A549 (cell line): Measurements from ENCODE around the gene GCC1. TPM values are rescaled to one million over a fixed set of nuclear protein-coding genes. Genes with fewer than 3 reads are reported as not detected.

Experiments used
- ATAC-seq, 2 experiments: fragments of 200-7000 bp in 1 of 2; fragments of >200 bp in 1 of 2; cut with Nextera tagmentation in 1 of 2; cut with Tn5 transposase in 1 of 2; 3 replicates each; pipeline versions ENCODE4 v1.8.0 to v1.9.1; 2018 to 2020; ENCODE audit warnings: mild to moderate bottlenecking in 1 of 2, moderate library complexity in 1 of 2
- CTCF ChIA-PET: fragments of 300-600 bp; sonication (Branson Sonifier 250); formaldehyde crosslinking; extraction: SDS; loops from one replicate; lab custom pipeline; 2021; ENCODE audit warnings: antibody characterized with exemption, inconsistent platforms; lab: Yijun Ruan, JAX
- POLR2A ChIA-PET: fragments of 350-600 bp; formaldehyde crosslinking; extraction: SDS; loops from one replicate; lab custom pipeline; 2021; ENCODE audit warnings: antibody characterized with exemption, inconsistent platforms; lab: Yijun Ruan, JAX
- DNase-seq, 2 experiments: peaks; one replicate each; pipeline versions ENCODE4 v3.0.0 to v3.0.0-alpha.2; 2011 to 2016; ENCODE audit warnings: low read depth in 1 of 2, low spot score in 1 of 2
- FAIRE-seq: peaks from 2 replicates; lab custom pipeline; 2011; peaks lifted over from hg19 to GRCh38; lab: Jason Lieb, UNC
- H3K27ac ChIP-seq, 2 experiments: fragments of >200 bp; sonication (Bioruptor Twin); formaldehyde crosslinking; 3 replicates each; pipeline ENCODE4 v1.5.1; 2016 to 2017
- H3K4me1 ChIP-seq: fragments of >200 bp; sonication (Bioruptor Twin); formaldehyde crosslinking; 3 replicates; pipeline ENCODE4 v1.6.1; 2016
- H3K4me2 ChIP-seq: fragments of >200 bp; sonication (Bioruptor Twin); formaldehyde crosslinking; 3 replicates; pipeline ENCODE4 v1.6.1; 2016
- H3K4me3 ChIP-seq: fragments of >200 bp; sonication (Bioruptor Twin); formaldehyde crosslinking; 3 replicates; pipeline ENCODE4 v1.5.1; 2016
- H3K9me3 ChIP-seq: fragments of >200 bp; sonication (Bioruptor Twin); formaldehyde crosslinking; 3 replicates; pipeline ENCODE4 v1.6.1; 2016
- BCL3 ChIP-seq: fragments of >200 bp; sonication (Bioruptor Twin); formaldehyde crosslinking; IDR thresholded peaks from 3 replicates; pipeline ENCODE4 v1.6.1; 2016
- CBX8 ChIP-seq: fragments of 200-600 bp; sonication (generic); IDR thresholded peaks from 2 replicates; pipeline ENCODE4 v1.6.1; 2016
- CEBPB ChIP-seq, 2 experiments: fragments of >200 bp in 1 of 2; sonication (Bioruptor Twin) in 1 of 2; formaldehyde crosslinking in 1 of 2; IDR thresholded peaks; 2 replicates each; pipeline ENCODE4 v1.6.1; 2012 to 2016
- CHD4 ChIP-seq: fragments of 200-600 bp; sonication (generic); IDR thresholded peaks from 2 replicates; pipeline ENCODE4 v1.6.1; 2016; ENCODE audit warnings: antibody characterized with exemption, mild to moderate bottlenecking, borderline replicate concordance
- EHMT2 ChIP-seq: fragments of 200-600 bp; sonication (generic); IDR thresholded peaks from 2 replicates; pipeline ENCODE4 v1.6.1; 2016; ENCODE audit warnings: antibody characterized with exemption, low read depth, mild to moderate bottlenecking, moderate library complexity
- FOSB ChIP-seq: fragments of 250-450 bp; sonication (Bioruptor Pico); IDR thresholded peaks from 2 replicates; pipeline ENCODE4 v1.5.0; 2020; ENCODE audit warnings: mild to moderate bottlenecking, moderate library complexity
- FOSL2 ChIP-seq, 2 experiments: fragments of 450-650 bp in 1 of 2; fragments of >200 bp in 1 of 2; sonication (Bioruptor Twin) in 1 of 2; formaldehyde crosslinking; IDR thresholded peaks; 2 replicates each; pipeline versions ENCODE4 v1.5.0 to v1.6.1; 2016 to 2020; ENCODE audit warnings: mild to moderate bottlenecking in 1 of 2, moderate library complexity in 1 of 2
- GATA3 ChIP-seq: IDR thresholded peaks from 2 replicates; pipeline ENCODE4 v1.6.1; 2012; ENCODE audit warnings: borderline replicate concordance
- HEYL ChIP-seq: fragments of 250-450 bp; sonication (Bioruptor Pico); IDR thresholded peaks from 2 replicates; pipeline ENCODE4 v1.8.0; 2021; ENCODE audit warnings: mild to moderate bottlenecking, moderate library complexity
- HOXB5 ChIP-seq: fragments of 250-450 bp; sonication (Bioruptor Pico); IDR thresholded peaks from 2 replicates; pipeline ENCODE4 v1.5.0; 2020; ENCODE audit warnings: mild to moderate bottlenecking, moderate library complexity
- JUN ChIP-seq, 2 experiments: fragments of >200 bp; sonication (Bioruptor Twin); formaldehyde crosslinking; IDR thresholded peaks; 2 replicates in 1 of 2; 3 replicates in 1 of 2; pipeline ENCODE4 v1.6.1; 2016 to 2017
- JUNB ChIP-seq: fragments of >200 bp; sonication (Bioruptor Twin); formaldehyde crosslinking; IDR thresholded peaks from 2 replicates; pipeline ENCODE4 v1.6.1; 2016
- KDM1A ChIP-seq: fragments of 200-600 bp; sonication (generic); IDR thresholded peaks from 2 replicates; pipeline ENCODE4 v1.6.1; 2016; ENCODE audit warnings: low read depth, mild to moderate bottlenecking
- KDM5A ChIP-seq: fragments of 200-600 bp; sonication (generic); IDR thresholded peaks from 2 replicates; pipeline ENCODE4 v1.6.1; 2016; ENCODE audit warnings: antibody characterized with exemption, mild to moderate bottlenecking
- MAFK ChIP-seq: fragments of 450-650 bp; IDR thresholded peaks from 2 replicates; pipeline ENCODE4 v1.6.1; 2014; ENCODE audit not compliant: partially characterized antibody
- MAZ ChIP-seq: fragments of 150-350 bp; IDR thresholded peaks from 2 replicates; pipeline ENCODE4 v1.6.1; 2014; ENCODE audit warnings: antibody characterized with exemption, low read depth, low read length, borderline replicate concordance
- POLR2AphosphoS2 ChIP-seq: conservative IDR thresholded peaks from 2 replicates; pipeline ENCODE4 v1.6.1; 2012; ENCODE audit warnings: low read length, improper control_type of control experiment, inconsistent platforms
- RARB ChIP-seq: fragments of 250-450 bp; sonication (Bioruptor Pico); IDR thresholded peaks from 2 replicates; pipeline ENCODE4 v1.8.0; 2021; ENCODE audit warnings: mild to moderate bottlenecking, moderate library complexity
- SMC3 ChIP-seq: fragments of >200 bp; sonication (Bioruptor Twin); formaldehyde crosslinking; IDR thresholded peaks from 3 replicates; pipeline ENCODE4 v1.6.1; 2018; ENCODE audit warnings: inconsistent platforms
- TP53 ChIP-seq: fragments of 250-450 bp; sonication (Bioruptor Pico); IDR thresholded peaks from 2 replicates; pipeline ENCODE4 v1.5.0; 2021; ENCODE audit warnings: mild to moderate bottlenecking, moderate library complexity
- ZFP36 ChIP-seq: fragments of 450-650 bp; IDR thresholded peaks from 2 replicates; pipeline ENCODE4 v1.6.1; 2014; ENCODE audit warnings: borderline replicate concordance; ENCODE audit not compliant: partially characterized antibody
- WGBS: methylation state at CpG from one replicate; pipeline ENCODE4 v1.1.6; 2017; ENCODE audit errors: missing lambda C conversion rate; 5-methylcytosine and 5-hydroxymethylcytosine counted together
- polyA plus RNA-seq, 4 experiments: library from polyadenylated mRNA; depleted of rRNA in 3 of 4; stranded (reverse); fragments of >200 nt; fragmentation: RNase III in 1 of 4; extraction: RNeasy Plus Mini Kit Qiagen cat#74134 plus additional on column Dnase treatment in 1 of 4; gene quantifications; 2 replicates in 3 of 4; 3 replicates in 1 of 4; pipeline ENCODE4 v1.2.3, GENCODE V29; 2011 to 2017
- TF ChIP-seq, protein P1 (sequence below): IDR thresholded peaks from 2 replicates; pipeline ENCODE4 v1.6.1; 2012
- TF ChIP-seq, protein P2 (sequence below): fragments of 250-450 bp; sonication (Bioruptor Pico); IDR thresholded peaks from 2 replicates; pipeline ENCODE4 v1.5.0; 2020; ENCODE audit warnings: low read depth, mild to moderate bottlenecking, moderate library complexity

Gene GCC1
- polyA plus RNA-seq, 2 of the 4 experiments (the other 2 are of a cell fraction) = 13.4 to 15.7 TPM

DNA sequence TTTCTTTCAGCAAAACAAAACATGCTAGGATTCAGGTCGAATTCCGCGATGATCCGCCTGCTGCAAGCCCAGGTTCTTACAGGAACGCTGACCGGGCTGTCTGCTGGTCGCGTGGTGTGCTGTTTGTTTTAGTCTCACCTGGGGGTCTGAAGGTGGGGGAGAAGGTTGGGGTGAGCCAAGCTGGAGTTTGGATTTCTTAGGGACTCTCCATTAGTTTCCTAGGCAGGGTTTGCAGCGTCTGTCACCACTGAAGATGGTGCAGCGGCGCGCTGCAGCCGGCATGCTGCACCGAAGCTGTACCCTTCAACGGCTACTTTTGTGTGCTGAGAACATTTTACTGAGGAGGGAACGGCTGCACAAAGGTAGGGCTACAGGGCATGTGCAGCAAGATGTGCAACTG is 48.7 kb downstream of the GCC1 start:
- no peak overlapping the region for H3K4me2 ChIP-seq
- ChIA-PET CTCF (interaction anchor here (0.7 kb wide), 1 partner anchor 19 kb away, joined by 3 read pairs; no protein-coding TSS in a partner anchor), POLR2A (no interaction called here)
- H3K4me3 ChIP-seq = no peak overlapping the region
- TF ChIP-seq KDM5A = no peak
- no peak for TF ChIP-seq FOSL2 (IDR thresholded peaks at IDR 0.05)
- no peak for TF ChIP-seq FOSL2 (CRISPR knock-in tag; IDR thresholded peaks at IDR 0.05)
- no peak for TF ChIP-seq ZFP36
- no peak for TF ChIP-seq KDM1A
- no peak for TF ChIP-seq HEYL (CRISPR knock-in tag)
- no peak for TF ChIP-seq JUN (IDR thresholded peaks at IDR 0.05)
- no peak for TF ChIP-seq BCL3
- no peak for DNase-seq
- no peaks in the 10 kb centered on the region for H3K4me1 ChIP-seq
- no peak overlapping the region for H3K27ac ChIP-seq
- FAIRE-seq = no peak
- ATAC-seq = no peak; a peak in 1 of 6 replicates
- WGBS = 40% methylated on average over 16 of the region's 16 CpGs
- H3K9me3 ChIP-seq = no peaks in the 10 kb centered on the region

GRCh38 chr7:127536394-127536691 is 49.1 kb downstream of the GCC1 start:
- no peak overlapping the region for H3K27ac ChIP-seq
- TF ChIP-seq CHD4 = no peak
- no peak for TF ChIP-seq EHMT2
- no peak for TF ChIP-seq FOSB (CRISPR knock-in tag)
- no peak for TF ChIP-seq MAFK
- TF ChIP-seq, protein P1, sequence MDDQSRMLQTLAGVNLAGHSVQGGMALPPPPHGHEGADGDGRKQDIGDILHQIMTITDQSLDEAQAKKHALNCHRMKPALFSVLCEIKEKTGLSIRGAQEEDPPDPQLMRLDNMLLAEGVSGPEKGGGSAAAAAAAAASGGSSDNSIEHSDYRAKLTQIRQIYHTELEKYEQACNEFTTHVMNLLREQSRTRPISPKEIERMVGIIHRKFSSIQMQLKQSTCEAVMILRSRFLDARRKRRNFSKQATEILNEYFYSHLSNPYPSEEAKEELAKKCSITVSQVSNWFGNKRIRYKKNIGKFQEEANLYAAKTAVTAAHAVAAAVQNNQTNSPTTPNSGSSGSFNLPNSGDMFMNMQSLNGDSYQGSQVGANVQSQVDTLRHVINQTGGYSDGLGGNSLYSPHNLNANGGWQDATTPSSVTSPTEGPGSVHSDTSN = no peak
- no peak for TF ChIP-seq GATA3
- no peak for TF ChIP-seq TP53
- TF ChIP-seq SMC3 = no peak
- TF ChIP-seq HOXB5 (CRISPR knock-in tag) = no peak
- no peak for TF ChIP-seq JUNB
- no peak for TF ChIP-seq CEBPB (IDR thresholded peaks at IDR 0.05)
- TF ChIP-seq CBX8 = no peak
- no peak for TF ChIP-seq POLR2AphosphoS2
- TF ChIP-seq, protein P2, sequence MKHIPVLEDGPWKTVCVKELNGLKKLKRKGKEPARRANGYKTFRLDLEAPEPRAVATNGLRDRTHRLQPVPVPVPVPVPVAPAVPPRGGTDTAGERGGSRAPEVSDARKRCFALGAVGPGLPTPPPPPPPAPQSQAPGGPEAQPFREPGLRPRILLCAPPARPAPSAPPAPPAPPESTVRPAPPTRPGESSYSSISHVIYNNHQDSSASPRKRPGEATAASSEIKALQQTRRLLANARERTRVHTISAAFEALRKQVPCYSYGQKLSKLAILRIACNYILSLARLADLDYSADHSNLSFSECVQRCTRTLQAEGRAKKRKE (CRISPR knock-in tag) = no peak
- TF ChIP-seq RARB (CRISPR knock-in tag) = no peak
- no peaks in the 10 kb centered on the region for H3K4me1 ChIP-seq
- FAIRE-seq (no peak), DNase-seq (no peak), ATAC-seq (no peak)
- no peak overlapping the region for H3K4me2 ChIP-seq
- WGBS = 26% methylated on average over 2 of the region's 2 CpGs
- no peaks in the 10 kb centered on the region for H3K9me3 ChIP-seq
- ChIA-PET CTCF (interaction anchor here (0.7 to 1.8 kb wide), 2 partner anchors 19 to 22 kb away, joined by 3 to 5 read pairs; no protein-coding TSS in a partner anchor), POLR2A (no interaction called here)
- no peak overlapping the region for H3K4me3 ChIP-seq

DNA sequence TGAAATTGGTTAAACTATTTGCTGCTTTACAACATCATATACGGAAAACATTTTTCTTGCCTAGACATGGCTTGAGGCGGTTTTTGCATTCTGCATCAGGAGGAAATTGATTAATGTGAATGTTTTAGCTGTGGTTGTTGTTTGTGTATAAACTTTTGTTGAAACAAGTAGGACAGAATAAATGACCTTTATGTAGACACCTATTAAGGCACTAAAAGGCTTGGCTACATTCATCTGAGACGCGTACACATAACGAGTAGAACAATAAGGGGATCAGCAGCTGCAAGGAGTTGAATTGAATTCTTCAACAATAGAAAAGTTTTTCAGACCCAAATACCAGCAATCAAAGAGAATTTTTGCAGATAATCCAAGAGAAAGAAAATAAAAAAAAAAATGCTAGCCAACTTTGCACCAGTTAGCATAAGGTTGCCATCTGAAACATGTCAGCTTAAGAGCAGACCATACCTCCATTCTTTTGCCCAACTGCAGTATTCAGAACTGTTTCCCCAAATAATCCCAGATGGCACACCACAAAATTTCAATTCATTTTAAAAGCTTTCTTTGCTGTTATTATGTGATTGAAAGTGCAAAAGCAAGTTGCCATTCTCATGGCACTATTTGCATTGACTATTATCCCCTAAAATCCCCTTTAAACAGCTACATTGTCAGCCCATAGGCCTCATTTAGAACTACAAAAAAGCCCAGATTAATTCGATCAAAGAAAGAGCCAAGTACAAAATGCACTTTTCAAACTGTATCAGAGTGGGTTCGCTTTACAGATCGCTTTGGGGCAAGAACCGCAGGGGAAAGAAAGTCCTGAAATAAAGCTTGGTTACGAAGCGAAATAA is 49.6 kb downstream of the GCC1 start:
- Histone ChIP-seq H3K27ac (no peak overlapping the region), H3K4me2 (no peak overlapping the region), H3K4me3 (no peak overlapping the region), H3K4me1 (no peaks in the 10 kb centered on the region), H3K9me3 (no peaks in the 10 kb centered on the region)
- CTCF ChIA-PET = interaction anchor here (0.7 to 1.8 kb wide), 2 partner anchors 18 to 21 kb away, joined by 3 to 5 read pairs; no protein-coding TSS in a partner anchor
- WGBS = 50% methylated on average over 11 of the region's 11 CpGs
- POLR2A ChIA-PET = no interaction called here
- ATAC-seq = no peak
- FAIRE-seq = no peak
- TF ChIP-seq MAZ (no peak), MAFK (no peak)
- TF ChIP-seq, protein P1 = no peak
- no peak for DNase-seq
